ENCODE results near the gene KCNAB1. TPM values are rescaled to one million over a fixed set of nuclear protein-coding genes. Genes with fewer than 3 reads are reported as not detected.

Gene KCNAB1
- total RNA-seq, 1 experiment from 2014 or later: not detected

- TF ChIP-seq CTCF (IDR thresholded peaks at IDR 0.05 in 2 of 3, conservative IDR thresholded peaks at IDR 0.05 in 1 of 3; ENCODE audit: borderline replicate concordance in 1 of 3, insufficient read depth in 1 of 3, low read depth in 2 of 3, low read length in 2 of 3): no peak
These were observed 312.2 kb downstream of the KCNAB1 start (continued) for GRCh38 chr3:156432563-156432962.

- POLR2A ChIA-PET: no interaction called here
- no peak overlapping the region for H3K27ac ChIP-seq (ENCODE audit: low read depth, low read length)
- H4K20me1 ChIP-seq (ENCODE audit: insufficient read depth): no peaks in the 10 kb centered on the region
- no peak overlapping the region for H3K4me2 ChIP-seq (ENCODE audit: low read length)
- TF ChIP-seq ZFX (IDR thresholded peaks at IDR 0.05): no peak
- no peak for TF ChIP-seq ZBTB33 (IDR thresholded peaks at IDR 0.05; ENCODE audit: extremely low read depth, insufficient replicate concordance, low read length)
- no peak for TF ChIP-seq SRF (IDR thresholded peaks at IDR 0.05; ENCODE audit: low read depth)
- TF ChIP-seq TCF7L2 (IDR thresholded peaks at IDR 0.05; ENCODE audit: borderline replicate concordance, extremely low read depth, insufficient read depth, insufficient read length): no peak
- no peak for TF ChIP-seq FOSL1 (IDR thresholded peaks at IDR 0.05; ENCODE audit: low read depth)
- no peak for TF ChIP-seq EGR1 (IDR thresholded peaks at IDR 0.05; ENCODE audit: low read depth)
- TF ChIP-seq ATF3 (IDR thresholded peaks at IDR 0.05): no peak
- TF ChIP-seq EZH2 (IDR thresholded peaks at IDR 0.05): no peak
- TF ChIP-seq CEBPB (IDR thresholded peaks at IDR 0.05; ENCODE audit: low read depth): no peak
- TF ChIP-seq MAX (IDR thresholded peaks at IDR 0.05): no peak
- no peak for TF ChIP-seq RAD21 (IDR thresholded peaks at IDR 0.05; ENCODE audit: low read depth)
- CTCF ChIA-PET: no interaction called here
- H3K9me2 ChIP-seq (ENCODE audit: insufficient read depth): no peaks in the 10 kb centered on the region
- no peaks in the 10 kb centered on the region for H3K9me3 ChIP-seq (ENCODE audit: control insufficient read depth in 1 of 2, insufficient read depth in 1 of 2, low read depth in 1 of 2, low read length in 2 of 2)
- DNase-seq (ENCODE audit: low read depth, low spot score) (no peak), ATAC-seq (no peak)
- no peak overlapping the region for H3K9ac ChIP-seq (ENCODE audit: low read length)
- no peak overlapping the region for H2AFZ ChIP-seq (ENCODE audit: low read depth, low read length, poor library complexity, severe bottlenecking)
- RAD21 ChIA-PET (ENCODE audit: low non-redundant PET in 1 of 2, low total read pairs in 2 of 2, uncharacterized antibody in 2 of 2, unreplicated experiment in 2 of 2): no interaction called here
- intact Hi-C loops (cut with micrococcal nuclease): no loop called here
- H3K27me3 ChIP-seq (ENCODE audit: insufficient read depth, low read length): 0 out of 2 replicates have a peak, but pooled peaks cover 7% of the 10 kb centered on the region
- BruUV-seq (replicated peaks): no TSS peak
- no peaks in the 10 kb centered on the region for H3K4me1 ChIP-seq (ENCODE audit: control insufficient read depth in 1 of 2, insufficient read depth in 2 of 2, low read length in 2 of 2)
- H3K79me2 ChIP-seq (ENCODE audit: insufficient read depth, low read length): no peaks in the 10 kb centered on the region
- H3K36me3 ChIP-seq (ENCODE audit: control insufficient read depth in 1 of 2, insufficient read depth in 2 of 2, low read length in 2 of 2): no peaks in the 10 kb centered on the region
- no peak overlapping the region for H3K4me3 ChIP-seq (replicated peaks in 1 of 2; ENCODE audit: low read depth in 1 of 2, low read length in 2 of 2)
These were observed 312.8 kb downstream of the KCNAB1 start for GRCh38 chr3:156433138-156433537.

Data from HCT116 (cell line).